Transverse colon (tissue), 4 donors: Measurements from ENCODE around the gene DDI1.

Experiments used
- CTCF ChIP-seq, 5 experiments: fragments of 200-600 bp in 3 of 5; fragments of 450-650 bp in 2 of 5; sonication (generic) in 3 of 5; IDR thresholded peaks; 1 replicate in 2 of 5; 2 replicates in 3 of 5; pipeline ENCODE4 v1.5.1; 2016 to 2017; ENCODE audit warnings: antibody characterized with exemption in 5 of 5, inconsistent platforms in 3 of 5, mild to moderate bottlenecking in 2 of 5, moderate library complexity in 1 of 5
- EP300 ChIP-seq: sonication (generic); formaldehyde crosslinking; IDR thresholded peaks from one replicate; pipeline ENCODE4 v1.6.1; 2017; ENCODE audit warnings: antibody characterized with exemption, low read depth
- POLR2A ChIP-seq: fragments of 450-650 bp; IDR thresholded peaks from one replicate; pipeline ENCODE4 v1.6.1; 2016; ENCODE audit warnings: antibody characterized with exemption, mild to moderate bottlenecking, moderate library complexity
- POLR2AphosphoS5 ChIP-seq, 3 donors: sonication (generic); formaldehyde crosslinking; IDR thresholded peaks; one replicate each; pipeline ENCODE4 v1.6.1; 2016; ENCODE audit warnings: antibody characterized with exemption in 3 of 3

- TF ChIP-seq CTCF (IDR thresholded peaks at IDR 0.05) (no peak), POLR2A (no peak), EP300 (no peak), POLR2AphosphoS5 (IDR thresholded peaks at IDR 0.05) (no peak)
Measured at GRCh38 chr11:103993507-103993906, 42.9 kb upstream of the DDI1 start.
